Measurements from ENCODE around the gene REN.

REN gene

GRCh38 chr1:204130981-204131892, 34.9 kb downstream of the REN start:
- no peak for DNase-seq

- no peak for DNase-seq
Observed at GRCh38 chr1:204130178-204130577, 36.0 kb downstream of the REN start.

GRCh38 chr1:204128964-204129896, 36.9 kb downstream of the REN start:
- peak; percentile 74 for DNase-seq

GRCh38 chr1:204128464-204128963, 37.6 kb downstream of the REN start:
- DNase-seq: no peak

- DNase-seq: peak; percentile 25
Observed at GRCh38 chr1:204127597-204128242, 38.4 kb downstream of the REN start.

- DNase-seq: no peak
Observed at GRCh38 chr1:204126956-204127355, 39.2 kb downstream of the REN start.

- no peak for DNase-seq
Observed at GRCh38 chr1:204126386-204126785, 39.8 kb downstream of the REN start.

- no peak for DNase-seq
Observed at GRCh38 chr1:204125759-204126351, 40.3 kb downstream of the REN start.

- no peak for DNase-seq
Observed at GRCh38 chr1:204124639-204125038, 41.5 kb downstream of the REN start.

GRCh38 chr1:204123376-204123775, 42.8 kb downstream of the REN start:
- peak; percentile 12 for DNase-seq

GRCh38 chr1:204121840-204122555, 44.1 kb downstream of the REN start:
- no peak for DNase-seq

- no peak for DNase-seq
Observed at GRCh38 chr1:204116539-204116938, 49.6 kb downstream of the REN start.

- no peak for DNase-seq
Observed at GRCh38 chr1:204115116-204115515, 51.0 kb downstream of the REN start.

GRCh38 chr1:204114606-204115005, 51.5 kb downstream of the REN start:
- DNase-seq: no peak

- DNase-seq: no peak
Observed at GRCh38 chr1:204113896-204114295, 52.2 kb downstream of the REN start.

GRCh38 chr1:204112876-204113730, 53.0 kb downstream of the REN start:
- no peak for DNase-seq

GRCh38 chr1:204110894-204111633, 55.1 kb downstream of the REN start:
- no peak for DNase-seq

GRCh38 chr1:204108312-204109141, 57.6 kb downstream of the REN start:
- no peak for DNase-seq

- no peak for DNase-seq
Observed at GRCh38 chr1:204107892-204108291, 58.2 kb downstream of the REN start.

Measured in activated CD4-positive, alpha-beta T cell treated with anti-CD3 and anti-CD28 coated beads, Interleukin-2, Interleukin-6, amounts not matched to agents 100 ng/mL and 50 ng/mL, durations not matched to agents 16 hours and 8 hours (primary cell).